Endothelial cell of hepatic sinusoid (primary cell): ENCODE data around the gene CFAP20DC.
"Not testable (repeated sequence)": the region's sequence is repeated elsewhere in the genome, so short reads cannot be mapped to it uniquely, and the experiment has no call there.

ENCODE experiments used
- in situ Hi-C: cut with HindIII; loops from 2 replicates; pipeline ENCODE4 v1.10.0; 2017; ENCODE audit warnings: low sequenced_read_pairs

CFAP20DC gene

GRCh38 chr3:58967866-58968265, 82.0 kb downstream of the CFAP20DC start:
- in situ Hi-C loops, result not testable (repeated sequence)

GRCh38 chr3:58965865-58966264, 84.0 kb downstream of the CFAP20DC start:
- in situ Hi-C loops, result no loop called here

GRCh38 chr3:58963928-58964503, 85.8 kb downstream of the CFAP20DC start:
- in situ Hi-C loops, result no loop called here

- in situ Hi-C loops, result no loop called here
Observed at GRCh38 chr3:58962816-58963215, 87.0 kb downstream of the CFAP20DC start.

GRCh38 chr3:58962040-58962651, 87.7 kb downstream of the CFAP20DC start:
- in situ Hi-C loops, result no loop called here

GRCh38 chr3:58955308-58955707, 94.5 kb downstream of the CFAP20DC start:
- in situ Hi-C loops, result no loop called here

GRCh38 chr3:58953288-58953687, 96.5 kb downstream of the CFAP20DC start:
- in situ Hi-C loops, result no loop called here

GRCh38 chr3:58952128-58952917, 97.5 kb downstream of the CFAP20DC start:
- in situ Hi-C loops, result no loop called here

GRCh38 chr3:58948018-58948417, 101.8 kb downstream of the CFAP20DC start:
- in situ Hi-C loops, result no loop called here

- in situ Hi-C loops, result no loop called here
Observed at GRCh38 chr3:58946875-58947274, 103.0 kb downstream of the CFAP20DC start.

GRCh38 chr3:58938057-58938456, 111.8 kb downstream of the CFAP20DC start:
- in situ Hi-C loops, result loop anchor here (5.0 kb wide), 1 partner anchor 101 kb away; no protein-coding TSS in a partner anchor

GRCh38 chr3:58924578-58924977, 125.2 kb downstream of the CFAP20DC start:
- in situ Hi-C loops, result no loop called here

- in situ Hi-C loops, result no loop called here
Observed at GRCh38 chr3:58900386-58900785, 149.4 kb downstream of the CFAP20DC start.

GRCh38 chr3:58899953-58900298, 149.9 kb downstream of the CFAP20DC start:
- in situ Hi-C loops, result no loop called here

GRCh38 chr3:58899159-58899952, 150.5 kb downstream of the CFAP20DC start:
- in situ Hi-C loops, result no loop called here

GRCh38 chr3:58898513-58898912, 151.3 kb downstream of the CFAP20DC start:
- in situ Hi-C loops, result no loop called here

- in situ Hi-C loops, result no loop called here
Observed at GRCh38 chr3:58897646-58898045, 152.2 kb downstream of the CFAP20DC start.

GRCh38 chr3:58895678-58896077, 154.1 kb downstream of the CFAP20DC start:
- in situ Hi-C loops, result not testable (repeated sequence)

GRCh38 chr3:58892526-58892925, 157.3 kb downstream of the CFAP20DC start:
- in situ Hi-C loops, result not testable (repeated sequence)

GRCh38 chr3:58888087-58888486, 161.7 kb downstream of the CFAP20DC start:
- in situ Hi-C loops, result no loop called here

- in situ Hi-C loops, result no loop called here
Observed at GRCh38 chr3:58884453-58884852, 165.4 kb downstream of the CFAP20DC start.
